ENCODE measurements around the gene MORN1. TPM values are rescaled to one million over a fixed set of nuclear protein-coding genes. Genes with fewer than 3 reads are reported as not detected.
"Not testable (repeated sequence)": the region's sequence is repeated elsewhere in the genome, so short reads cannot be mapped to it uniquely, and the experiment has no call there.

MORN1 gene
- polyA plus RNA-seq, 1 experiment, result 3.7 TPM

DNA sequence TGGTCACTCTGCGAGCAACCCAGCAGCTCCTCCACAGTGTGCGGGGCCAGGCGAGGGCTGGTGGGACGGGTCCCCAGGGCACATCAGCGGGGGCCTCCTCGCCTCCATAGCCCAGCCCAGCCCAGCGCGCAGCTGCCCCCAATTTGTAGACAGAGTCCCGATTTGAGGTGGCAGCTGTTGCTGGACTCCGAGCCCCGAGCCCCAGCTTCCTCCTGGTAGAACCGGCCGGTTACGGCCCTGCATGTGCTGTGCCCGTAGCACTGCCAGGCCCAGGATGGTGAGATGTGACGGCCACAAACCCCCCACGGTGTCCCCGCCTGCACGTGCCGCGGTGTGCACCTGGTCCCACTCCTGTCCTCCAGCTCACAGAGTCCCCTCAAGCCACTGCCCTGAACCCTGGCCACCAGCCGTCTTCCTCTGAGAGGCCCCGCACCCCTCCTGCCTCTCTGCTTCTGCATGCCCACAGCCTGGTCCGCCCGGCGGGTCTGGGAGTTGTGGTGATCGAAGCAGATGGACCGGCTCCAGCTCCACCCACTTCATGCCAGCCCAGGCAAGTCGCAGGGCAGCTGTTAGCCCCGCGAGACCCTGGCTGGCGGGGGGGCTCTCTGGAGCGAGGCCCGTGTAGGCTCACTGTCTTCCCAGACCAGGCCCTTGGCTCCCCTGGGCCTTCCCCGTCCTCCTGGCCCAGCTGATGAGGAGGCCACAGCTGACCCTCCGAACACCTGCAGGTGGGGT lies 55.5 kb downstream of the MORN1 start:
- H3K36me3 ChIP-seq (ENCODE audit: control insufficient read depth, insufficient read depth, low read length), result no peaks in the 10 kb centered on the region
- DNase-seq (ENCODE audit: low read depth), result no peak
- no peaks in the 10 kb centered on the region for H3K27me3 ChIP-seq (ENCODE audit: control insufficient read depth, insufficient read depth, low read length)
- CTCF ChIA-PET, result no interaction called here
- TF ChIP-seq, protein P1, sequence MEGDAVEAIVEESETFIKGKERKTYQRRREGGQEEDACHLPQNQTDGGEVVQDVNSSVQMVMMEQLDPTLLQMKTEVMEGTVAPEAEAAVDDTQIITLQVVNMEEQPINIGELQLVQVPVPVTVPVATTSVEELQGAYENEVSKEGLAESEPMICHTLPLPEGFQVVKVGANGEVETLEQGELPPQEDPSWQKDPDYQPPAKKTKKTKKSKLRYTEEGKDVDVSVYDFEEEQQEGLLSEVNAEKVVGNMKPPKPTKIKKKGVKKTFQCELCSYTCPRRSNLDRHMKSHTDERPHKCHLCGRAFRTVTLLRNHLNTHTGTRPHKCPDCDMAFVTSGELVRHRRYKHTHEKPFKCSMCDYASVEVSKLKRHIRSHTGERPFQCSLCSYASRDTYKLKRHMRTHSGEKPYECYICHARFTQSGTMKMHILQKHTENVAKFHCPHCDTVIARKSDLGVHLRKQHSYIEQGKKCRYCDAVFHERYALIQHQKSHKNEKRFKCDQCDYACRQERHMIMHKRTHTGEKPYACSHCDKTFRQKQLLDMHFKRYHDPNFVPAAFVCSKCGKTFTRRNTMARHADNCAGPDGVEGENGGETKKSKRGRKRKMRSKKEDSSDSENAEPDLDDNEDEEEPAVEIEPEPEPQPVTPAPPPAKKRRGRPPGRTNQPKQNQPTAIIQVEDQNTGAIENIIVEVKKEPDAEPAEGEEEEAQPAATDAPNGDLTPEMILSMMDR (IDR thresholded peaks at IDR 0.05; ENCODE audit: insufficient read depth, low read depth, low read length), result no peak
- no peak overlapping the region for H3K4me3 ChIP-seq (ENCODE audit: low read depth, low read length)
- POLR2A ChIA-PET, result no interaction called here

DNA sequence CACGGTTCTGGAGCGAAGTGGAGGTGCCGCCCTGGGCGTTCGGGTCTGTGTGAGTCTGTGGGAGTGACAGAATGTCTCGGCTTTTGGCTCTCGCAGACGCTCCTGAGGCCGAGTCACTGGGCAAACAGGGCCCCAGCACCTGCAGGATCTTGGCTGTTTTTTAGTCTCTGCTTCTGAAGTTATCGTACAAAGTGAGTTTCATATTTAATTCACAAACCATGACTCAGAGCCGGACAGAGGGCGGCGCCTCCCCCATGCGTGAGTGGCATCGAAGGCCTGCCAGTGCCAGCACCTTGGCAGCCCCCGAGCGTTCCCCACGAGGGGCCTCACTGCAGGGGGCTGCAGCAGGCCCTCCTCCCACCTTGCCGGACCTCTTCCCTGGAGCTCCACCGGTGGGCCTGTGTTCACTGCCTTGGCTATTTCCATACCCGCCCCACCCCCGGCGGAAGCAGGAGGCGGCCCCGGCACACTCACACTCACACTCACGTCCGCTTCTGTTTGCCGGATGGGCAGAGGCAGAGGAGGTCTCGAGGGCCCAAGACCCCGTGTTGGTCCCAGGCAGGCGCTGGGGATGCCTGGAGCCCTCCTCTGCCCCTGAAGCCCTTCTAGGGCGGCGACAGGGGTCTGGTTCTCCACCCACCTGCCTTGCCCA lies 56.3 kb downstream of the MORN1 start:
- CTCF ChIA-PET, result no interaction called here
- POLR2A ChIA-PET, result no interaction called here
- no peaks in the 10 kb centered on the region for H3K27me3 ChIP-seq (ENCODE audit: control insufficient read depth, insufficient read depth, low read length)
- no peak for DNase-seq (ENCODE audit: low read depth)
- TF ChIP-seq, protein P1 (IDR thresholded peaks at IDR 0.05; ENCODE audit: insufficient read depth, low read depth, low read length), result no peak
- no peaks in the 10 kb centered on the region for H3K36me3 ChIP-seq (ENCODE audit: control insufficient read depth, insufficient read depth, low read length)
- H3K4me3 ChIP-seq (ENCODE audit: low read depth, low read length), result no peak overlapping the region

DNA sequence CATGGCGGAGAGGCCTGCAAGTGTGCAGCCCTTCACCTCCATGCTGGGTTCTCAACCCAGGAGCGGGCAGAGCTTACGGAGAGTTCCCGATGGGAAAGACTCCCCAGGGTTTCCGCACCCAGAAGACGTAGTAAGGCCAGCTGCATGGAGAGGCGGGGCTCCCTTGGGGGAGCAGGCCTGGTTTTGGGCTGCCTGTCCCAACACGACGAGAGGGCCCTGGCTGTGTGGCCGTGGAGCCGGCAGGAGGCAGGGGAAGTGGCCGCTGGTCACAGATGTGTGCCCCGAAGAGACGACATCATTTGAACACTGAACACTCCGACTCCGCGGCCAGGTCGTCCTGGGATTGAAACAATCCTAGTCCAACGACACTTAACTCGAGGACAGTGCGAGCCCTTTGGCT lies 57.0 kb downstream of the MORN1 start:
- ChIA-PET POLR2A (no interaction called here), CTCF (no interaction called here)
- H3K27me3 ChIP-seq (ENCODE audit: control insufficient read depth, insufficient read depth, low read length), result no peaks in the 10 kb centered on the region
- TF ChIP-seq, protein P1 (IDR thresholded peaks at IDR 0.05; ENCODE audit: insufficient read depth, low read depth, low read length), result no peak
- DNase-seq (ENCODE audit: low read depth), result no peak
- no peak overlapping the region for H3K4me3 ChIP-seq (ENCODE audit: low read depth, low read length)
- H3K36me3 ChIP-seq (ENCODE audit: control insufficient read depth, insufficient read depth, low read length), result no peaks in the 10 kb centered on the region

DNA sequence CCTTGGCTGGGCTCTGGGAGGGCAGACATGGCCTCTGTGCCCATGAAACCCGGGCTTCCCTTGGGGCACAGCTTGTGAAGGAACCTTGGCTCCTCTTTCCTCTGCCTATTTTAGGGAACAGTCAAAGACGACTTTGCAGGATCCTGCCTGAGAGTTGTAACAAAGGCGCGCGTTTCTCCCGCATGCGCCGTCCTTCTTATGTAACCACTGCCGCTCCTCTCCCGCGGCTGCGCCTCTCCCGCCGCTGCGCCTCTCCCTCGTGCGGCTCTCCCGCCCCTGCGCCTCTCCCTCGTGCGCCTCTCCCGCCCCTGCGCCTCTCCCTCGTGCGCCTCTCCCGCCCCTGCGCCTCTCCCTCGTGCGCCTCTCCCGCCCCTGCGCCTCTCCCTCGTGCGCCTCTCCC lies 59.8 kb downstream of the MORN1 start:
- H3K4me3 ChIP-seq (ENCODE audit: low read depth, low read length); H3K27me3 ChIP-seq (ENCODE audit: control insufficient read depth, insufficient read depth, low read length); H3K36me3 ChIP-seq (ENCODE audit: control insufficient read depth, insufficient read depth, low read length); POLR2A ChIA-PET; DNase-seq (ENCODE audit: low read depth): not testable (repeated sequence)
- CTCF ChIA-PET, result interaction anchor here (0.8 to 3.5 kb wide), 2 partner anchors 15 to 104 kb away, joined by 5 to 14 read pairs; partner anchors contain the start of gene SKI

DNA sequence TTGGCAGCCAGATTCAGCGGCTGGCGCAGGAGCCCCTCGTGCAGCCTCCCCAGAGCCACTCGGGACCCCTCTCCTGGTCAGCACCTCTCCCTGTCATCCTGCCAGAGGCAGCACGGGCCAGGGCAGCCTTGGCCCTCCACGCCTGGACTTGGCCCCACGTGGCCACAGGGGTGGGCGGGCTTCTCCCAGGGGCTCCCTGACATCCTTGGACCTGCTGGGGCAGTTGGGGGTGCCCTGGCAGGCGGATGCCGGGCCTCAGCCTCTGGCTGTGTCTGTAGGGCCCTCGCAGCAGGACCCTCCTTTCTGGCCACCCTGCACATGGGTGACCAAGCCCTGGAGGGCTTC lies 60.2 kb downstream of the MORN1 start:
- ChIA-PET POLR2A (no interaction called here), CTCF (interaction anchor here (0.8 to 3.5 kb wide), 5 partner anchors 12 to 103 kb away, joined by 3 to 14 read pairs (median 4); partner anchors contain the start of gene SKI)
- Histone ChIP-seq H3K27me3 (ENCODE audit: control insufficient read depth, insufficient read depth, low read length) (no peaks in the 10 kb centered on the region), H3K4me3 (ENCODE audit: low read depth, low read length) (no peak overlapping the region), H3K36me3 (ENCODE audit: control insufficient read depth, insufficient read depth, low read length) (no peaks in the 10 kb centered on the region)
- TF ChIP-seq, protein P1 (IDR thresholded peaks at IDR 0.05; ENCODE audit: insufficient read depth, low read depth, low read length), result no peak
- DNase-seq (ENCODE audit: low read depth), result no peak
